SIG-M5 treated with dmso at 0.1 percent for 504 hours (cell line): ENCODE measurements around the gene POFUT2.
A peak's percentile ranks its signal among the peaks of the same experiment; 100 is the strongest.

ENCODE experiments used
- DNase-seq: peaks from one replicate; lab custom pipeline; 2025; ENCODE audit not compliant: unreplicated experiment; lab: John Stamatoyannopoulos, UW

POFUT2 gene

GRCh38 chr21:45250914-45251634 is 36.6 kb downstream of the POFUT2 start:
- no peak for DNase-seq

GRCh38 chr21:45250272-45250671 is 37.4 kb downstream of the POFUT2 start:
- DNase-seq: no peak

- DNase-seq: no peak
Observed at GRCh38 chr21:45249626-45250025, 38.1 kb downstream of the POFUT2 start.

- no peak for DNase-seq
Observed at GRCh38 chr21:45248893-45249381, 38.8 kb downstream of the POFUT2 start.

- DNase-seq: no peak
Observed at GRCh38 chr21:45248301-45248892, 39.3 kb downstream of the POFUT2 start.

- no peak for DNase-seq
Observed at GRCh38 chr21:45246386-45247320, 41.0 kb downstream of the POFUT2 start.

GRCh38 chr21:45244799-45245340 is 42.8 kb downstream of the POFUT2 start:
- DNase-seq: no peak

- DNase-seq: no peak
Observed at GRCh38 chr21:45243603-45244002, 44.1 kb downstream of the POFUT2 start.

GRCh38 chr21:45241357-45241756 is 46.3 kb downstream of the POFUT2 start:
- no peak for DNase-seq

GRCh38 chr21:45237401-45237800 is 50.3 kb downstream of the POFUT2 start:
- DNase-seq: no peak

- DNase-seq: peak; percentile 46
Observed at GRCh38 chr21:45236481-45236880, 51.2 kb downstream of the POFUT2 start.

- no peak for DNase-seq
Observed at GRCh38 chr21:45235488-45235887, 52.2 kb downstream of the POFUT2 start.

GRCh38 chr21:45234965-45235364 is 52.7 kb downstream of the POFUT2 start:
- no peak for DNase-seq

- DNase-seq: no peak
Observed at GRCh38 chr21:45234127-45234526, 53.6 kb downstream of the POFUT2 start.

- DNase-seq: no peak
Observed at GRCh38 chr21:45231705-45232104, 56.0 kb downstream of the POFUT2 start.

- no peak for DNase-seq
Observed at GRCh38 chr21:45228656-45229240, 58.9 kb downstream of the POFUT2 start.

- DNase-seq: no peak
Observed at GRCh38 chr21:45228171-45228641, 59.5 kb downstream of the POFUT2 start.

GRCh38 chr21:45227735-45228134 is 60.0 kb downstream of the POFUT2 start:
- DNase-seq: no peak

GRCh38 chr21:45226540-45227326 is 61.0 kb downstream of the POFUT2 start:
- DNase-seq: no peak

GRCh38 chr21:45225741-45226327 is 61.9 kb downstream of the POFUT2 start:
- DNase-seq: no peak
